HUES64 (cell line): ENCODE results near the gene ICAM2.
"Not testable (repeated sequence)": the region's sequence is repeated elsewhere in the genome, so short reads cannot be mapped to it uniquely, and the experiment has no call there.

Source experiments
- H3K27ac ChIP-seq: 2 replicates; pipeline ENCODE4 v1.7.0; 2013; ENCODE audit warnings: low read depth, low read length, inconsistent platforms
- H3K27me3 ChIP-seq: 2 replicates; pipeline ENCODE4 v1.6.1; 2013; ENCODE audit warnings: mild to moderate bottlenecking, low read length; ENCODE audit not compliant: insufficient read depth
- H3K36me3 ChIP-seq: 2 replicates; pipeline ENCODE4 v1.6.1; 2013; ENCODE audit warnings: mild to moderate bottlenecking, low read length; ENCODE audit not compliant: insufficient read depth
- H3K4me1 ChIP-seq: 2 replicates; pipeline ENCODE4 v1.6.1; 2013; ENCODE audit warnings: mild to moderate bottlenecking, low read length, moderate library complexity; ENCODE audit not compliant: insufficient read depth
- H3K4me3 ChIP-seq: 2 replicates; pipeline ENCODE4 v1.5.1; 2013; ENCODE audit warnings: mild to moderate bottlenecking, low read length, moderate library complexity
- H3K9ac ChIP-seq: 2 replicates; pipeline ENCODE4 v1.6.1; 2013; ENCODE audit warnings: mild to moderate bottlenecking, low read depth, low read length
- H3K9me3 ChIP-seq: 2 replicates; pipeline ENCODE4 v1.6.1; 2013; ENCODE audit warnings: low read depth, low read length; ENCODE audit not compliant: insufficient read depth
- WGBS: fragments of 150-250, 120-280 bp; methylation state at CpG from one replicate; pipeline ENCODE4 v1.1.7; 2013; ENCODE audit warnings: missing lambda C conversion rate; 5-methylcytosine and 5-hydroxymethylcytosine counted together

ICAM2 gene

DNA sequence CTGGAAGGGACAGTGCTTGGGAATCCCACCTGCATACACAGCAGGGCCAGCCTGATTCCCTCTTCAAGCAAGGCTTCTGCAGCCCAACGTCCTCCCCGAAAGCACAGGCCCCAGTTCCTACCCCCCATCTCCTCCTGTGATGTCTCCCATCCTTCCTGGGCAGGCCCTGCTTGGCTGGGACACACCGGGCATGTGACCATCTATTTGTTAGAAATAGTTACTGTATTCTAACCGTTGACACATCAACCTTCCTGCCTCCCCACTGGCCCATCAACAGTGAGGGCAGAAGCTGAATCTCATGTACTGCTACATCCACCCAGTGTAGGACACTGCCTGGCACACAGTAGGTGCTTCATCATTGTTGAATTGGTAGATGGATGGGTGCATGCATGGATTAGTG lies 11.6 kb downstream of the ICAM2 start:
- H3K4me1 ChIP-seq: no peaks in the 10 kb centered on the region
- H3K27ac ChIP-seq: no peak overlapping the region
- H3K9ac ChIP-seq: no peak overlapping the region
- H3K9me3 ChIP-seq: no peaks in the 10 kb centered on the region
- H3K36me3 ChIP-seq: no peaks in the 10 kb centered on the region
- no peaks in the 10 kb centered on the region for H3K27me3 ChIP-seq
- H3K4me3 ChIP-seq: no peak overlapping the region
- 93% methylated on average over 4 of the region's 4 CpGs for WGBS

DNA sequence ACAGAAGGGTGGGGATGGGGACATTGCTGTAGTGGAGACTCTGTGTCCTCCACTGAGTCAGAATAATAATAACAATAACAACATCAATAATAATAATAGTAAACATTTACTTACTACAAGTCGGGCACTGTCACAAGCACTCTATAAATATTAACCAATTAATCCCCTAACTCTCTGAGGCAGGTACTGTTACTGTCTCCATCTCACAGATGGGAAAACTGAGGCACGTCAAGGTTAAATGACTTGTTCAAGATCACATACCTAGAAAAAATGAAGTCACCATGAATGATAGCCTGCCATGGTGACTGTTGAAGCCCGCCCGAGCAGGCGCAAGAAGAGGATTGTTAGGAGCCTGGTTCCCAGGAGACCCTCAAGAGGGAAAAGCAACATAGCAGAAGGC lies 12.1 kb downstream of the ICAM2 start:
- H3K36me3 ChIP-seq: no peaks in the 10 kb centered on the region
- no peak overlapping the region for H3K4me3 ChIP-seq
- H3K9me3 ChIP-seq: no peaks in the 10 kb centered on the region
- H3K27me3 ChIP-seq: no peaks in the 10 kb centered on the region
- WGBS: 93% methylated on average over 5 of the region's 5 CpGs
- no peak overlapping the region for H3K27ac ChIP-seq
- no peak overlapping the region for H3K9ac ChIP-seq
- no peaks in the 10 kb centered on the region for H3K4me1 ChIP-seq

DNA sequence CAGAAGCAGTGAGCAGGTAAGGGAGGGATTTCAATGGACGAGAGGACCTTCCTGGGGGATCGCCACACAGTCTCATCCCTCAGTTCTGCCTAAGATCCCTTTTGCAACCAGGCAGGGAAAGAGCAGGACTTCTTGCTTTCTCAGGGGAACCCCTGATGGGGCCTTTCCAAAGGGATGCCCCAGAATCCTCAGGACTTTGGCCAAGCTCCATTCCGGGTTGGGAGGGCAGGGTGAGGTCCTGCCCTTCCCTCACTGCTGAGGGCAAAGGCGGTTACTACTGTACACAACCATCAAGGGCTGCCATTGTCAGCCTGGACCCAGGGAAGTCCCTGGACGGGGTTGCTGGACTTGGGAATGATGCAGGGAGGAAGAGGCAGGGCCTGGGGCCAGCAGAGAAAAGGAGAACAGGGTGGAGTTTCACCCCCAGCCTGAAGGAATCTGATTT lies 12.6 kb downstream of the ICAM2 start:
- Histone ChIP-seq H3K36me3 (no peaks in the 10 kb centered on the region), H3K9me3 (no peaks in the 10 kb centered on the region), H3K27ac (no peak overlapping the region), H3K27me3 (no peaks in the 10 kb centered on the region), H3K4me1 (no peaks in the 10 kb centered on the region), H3K4me3 (no peak overlapping the region), H3K9ac (no peak overlapping the region)
- 83% methylated on average over 5 of the region's 5 CpGs for WGBS

DNA sequence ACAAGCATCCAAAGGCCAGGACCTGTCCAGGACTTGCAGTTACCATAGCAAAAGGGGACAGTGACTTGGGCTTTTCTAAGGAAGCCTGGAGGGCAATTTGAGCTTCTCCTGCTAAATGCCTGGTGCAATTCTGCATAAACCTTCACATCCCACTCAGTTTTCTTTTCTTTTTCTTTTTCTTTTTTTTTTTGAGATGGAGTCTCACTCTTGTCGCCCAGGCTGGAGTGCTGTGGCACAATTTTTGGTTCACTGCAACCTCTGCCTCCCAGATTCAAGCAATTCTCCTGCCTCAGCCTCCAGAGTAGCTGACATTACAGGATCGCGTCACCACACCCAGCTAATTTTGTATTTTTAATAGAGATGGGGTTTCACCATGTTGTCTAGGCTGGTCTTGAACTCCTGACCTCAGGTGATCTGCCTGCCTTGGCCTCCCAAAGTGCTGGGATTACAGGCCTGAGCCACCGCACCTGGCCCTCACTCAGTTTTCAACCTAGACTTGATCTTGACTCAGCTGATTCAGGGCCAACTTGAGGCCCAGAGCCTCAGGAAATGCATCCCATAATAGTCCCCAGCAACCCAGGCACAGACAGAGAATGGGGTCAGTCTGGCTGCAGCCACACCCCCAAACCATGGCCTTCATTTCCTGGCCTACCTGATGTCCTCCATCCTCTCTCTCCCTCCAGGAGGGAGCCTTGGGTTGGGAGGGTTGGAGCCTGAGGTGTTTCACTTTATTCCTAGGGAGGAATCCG lies 13.2 kb downstream of the ICAM2 start:
- H3K36me3 ChIP-seq, H3K4me3 ChIP-seq, H3K4me1 ChIP-seq, H3K27me3 ChIP-seq, H3K9ac ChIP-seq, H3K9me3 ChIP-seq, H3K27ac ChIP-seq: not testable (repeated sequence)
- WGBS: 96% methylated on average over 5 of the region's 5 CpGs

DNA sequence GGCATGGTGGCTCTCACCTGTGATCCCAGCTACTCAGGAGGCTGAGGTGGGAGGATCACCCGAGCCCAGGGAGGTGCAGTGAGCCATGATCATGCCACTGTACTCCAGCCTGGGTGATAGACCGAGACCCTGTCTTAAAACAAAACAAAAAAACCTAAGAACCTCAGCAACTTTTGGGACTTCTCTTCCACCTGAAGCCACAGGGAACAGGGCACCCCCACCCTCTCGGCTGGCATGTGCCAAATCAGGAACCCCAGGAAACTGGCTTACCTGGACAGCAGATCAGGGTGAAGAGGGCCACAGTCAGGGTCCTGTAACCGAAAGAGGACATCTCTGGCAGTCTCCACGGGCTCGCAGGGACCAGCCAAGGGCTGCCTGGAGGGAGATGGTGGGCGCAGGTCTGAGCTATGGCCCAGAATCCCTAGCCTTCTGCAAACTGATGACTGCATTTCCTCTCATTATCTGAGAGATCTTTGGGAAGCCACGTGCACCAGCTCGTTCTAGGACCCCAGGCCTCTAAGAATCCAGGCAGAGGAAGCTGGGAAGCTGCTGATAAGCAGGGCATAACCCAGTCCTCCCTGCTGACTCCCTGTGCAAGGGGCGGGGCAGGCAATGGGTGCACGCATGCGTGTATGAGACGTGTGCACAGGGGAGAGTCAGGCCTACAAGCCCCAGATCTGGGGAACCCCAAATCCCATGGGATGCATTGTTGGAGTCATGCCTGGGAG lies 13.9 kb downstream of the ICAM2 start:
- Histone ChIP-seq H3K9ac (no peak overlapping the region), H3K36me3 (no peaks in the 10 kb centered on the region), H3K27me3 (no peaks in the 10 kb centered on the region), H3K4me1 (no peaks in the 10 kb centered on the region), H3K27ac (no peak overlapping the region), H3K9me3 (no peaks in the 10 kb centered on the region), H3K4me3 (no peak overlapping the region)
- WGBS: 90% methylated on average over 13 of the region's 13 CpGs

DNA sequence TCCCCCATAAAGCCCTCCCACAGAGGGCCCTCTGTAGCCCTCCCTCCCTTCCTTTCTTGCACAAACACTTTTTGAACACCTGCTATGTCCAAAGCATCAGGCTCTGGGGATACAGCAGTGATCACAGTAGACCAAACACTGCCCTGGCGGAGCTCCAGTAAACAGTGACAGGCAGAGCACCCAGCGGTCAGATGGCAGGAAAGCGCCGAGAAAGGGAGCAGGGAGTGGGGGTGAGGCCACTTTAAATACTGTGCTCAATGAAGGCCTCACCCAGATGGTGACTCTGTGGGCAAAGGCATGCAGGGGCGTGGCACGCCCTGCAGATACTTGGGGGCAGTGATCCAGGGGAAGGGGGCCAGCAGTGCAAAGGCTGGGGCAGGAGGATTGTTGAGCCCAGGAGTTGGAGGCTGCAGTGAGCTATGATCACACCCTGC lies 14.7 kb downstream of the ICAM2 start:
- H3K9me3 ChIP-seq: no peaks in the 10 kb centered on the region
- WGBS: 73% methylated on average over 6 of the region's 6 CpGs
- no peaks in the 10 kb centered on the region for H3K27me3 ChIP-seq
- no peak overlapping the region for H3K9ac ChIP-seq
- no peak overlapping the region for H3K4me3 ChIP-seq
- H3K27ac ChIP-seq: no peak overlapping the region
- no peaks in the 10 kb centered on the region for H3K4me1 ChIP-seq
- H3K36me3 ChIP-seq: no peaks in the 10 kb centered on the region

DNA sequence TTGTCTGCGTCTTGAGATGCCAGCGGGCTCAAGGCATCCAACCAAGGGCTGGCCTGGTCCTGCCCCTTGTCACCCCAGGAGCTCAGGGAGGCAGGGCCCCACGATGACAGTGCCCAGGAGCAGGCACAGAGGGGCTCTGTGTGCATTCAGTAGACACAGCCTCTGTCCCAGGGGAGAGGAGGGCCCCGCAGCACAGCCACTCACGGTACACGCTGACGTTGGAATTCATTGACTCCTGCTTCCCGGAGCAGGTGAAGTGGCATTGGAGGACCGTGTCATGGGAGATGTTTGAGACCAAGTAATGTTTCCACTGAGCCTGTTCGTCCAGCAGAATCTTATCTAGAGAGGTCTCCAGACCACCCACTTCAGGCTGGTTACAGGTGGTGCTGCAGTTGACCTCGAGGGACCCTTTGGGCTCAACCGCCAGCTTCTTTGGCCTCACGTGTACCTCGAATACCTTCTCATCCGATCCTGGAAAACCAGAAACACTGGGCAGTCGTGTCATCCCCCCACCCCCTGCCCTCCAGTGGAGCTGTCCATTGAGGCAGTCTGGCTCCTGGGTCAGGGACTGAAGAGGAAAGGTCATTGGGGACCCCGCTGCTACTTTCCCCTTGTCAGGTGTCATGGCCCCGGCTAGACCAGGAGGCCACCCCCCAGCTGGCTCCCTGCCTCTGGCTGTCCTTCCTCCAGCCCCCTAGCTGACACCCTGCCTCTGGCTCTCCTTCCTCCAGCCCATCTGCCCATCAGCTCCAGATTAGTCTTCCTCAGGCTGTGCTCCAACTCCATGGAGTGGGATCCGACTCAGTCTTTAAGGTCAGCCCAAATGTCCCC lies 15.3 kb downstream of the ICAM2 start:
- WGBS: 88% methylated on average over 19 of the region's 19 CpGs
- no peak overlapping the region for H3K4me3 ChIP-seq
- H3K27me3 ChIP-seq: no peaks in the 10 kb centered on the region
- no peak overlapping the region for H3K27ac ChIP-seq
- H3K9me3 ChIP-seq: no peaks in the 10 kb centered on the region
- no peak overlapping the region for H3K9ac ChIP-seq
- no peaks in the 10 kb centered on the region for H3K4me1 ChIP-seq
- no peaks in the 10 kb centered on the region for H3K36me3 ChIP-seq

DNA sequence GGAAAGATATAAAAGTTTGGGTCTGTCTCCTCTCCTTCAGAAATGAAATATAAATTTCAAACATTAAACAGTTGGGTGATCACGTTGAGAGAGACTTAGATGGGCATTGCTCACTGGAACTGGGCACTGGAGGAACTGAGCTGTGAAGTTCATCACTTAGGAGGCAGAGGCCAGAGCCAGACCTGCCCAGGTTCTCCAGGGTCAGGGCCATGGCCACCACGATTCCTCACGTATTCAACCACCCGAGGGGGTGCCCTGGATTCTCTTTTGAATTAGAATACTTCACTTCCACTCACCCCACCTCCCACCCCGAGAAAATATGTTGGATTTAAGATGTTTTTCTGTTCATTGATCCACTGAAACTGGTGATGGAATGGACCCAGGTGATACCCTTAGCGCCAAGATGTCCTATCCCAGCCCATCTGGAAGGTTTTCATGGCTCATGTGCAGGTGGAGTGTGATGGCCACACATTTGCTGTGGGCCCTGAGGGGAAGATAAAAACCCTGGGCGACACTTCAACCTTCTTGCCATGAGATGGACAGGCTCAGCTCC lies 16.1 kb downstream of the ICAM2 start:
- WGBS: 93% methylated on average over 6 of the region's 7 CpGs

DNA sequence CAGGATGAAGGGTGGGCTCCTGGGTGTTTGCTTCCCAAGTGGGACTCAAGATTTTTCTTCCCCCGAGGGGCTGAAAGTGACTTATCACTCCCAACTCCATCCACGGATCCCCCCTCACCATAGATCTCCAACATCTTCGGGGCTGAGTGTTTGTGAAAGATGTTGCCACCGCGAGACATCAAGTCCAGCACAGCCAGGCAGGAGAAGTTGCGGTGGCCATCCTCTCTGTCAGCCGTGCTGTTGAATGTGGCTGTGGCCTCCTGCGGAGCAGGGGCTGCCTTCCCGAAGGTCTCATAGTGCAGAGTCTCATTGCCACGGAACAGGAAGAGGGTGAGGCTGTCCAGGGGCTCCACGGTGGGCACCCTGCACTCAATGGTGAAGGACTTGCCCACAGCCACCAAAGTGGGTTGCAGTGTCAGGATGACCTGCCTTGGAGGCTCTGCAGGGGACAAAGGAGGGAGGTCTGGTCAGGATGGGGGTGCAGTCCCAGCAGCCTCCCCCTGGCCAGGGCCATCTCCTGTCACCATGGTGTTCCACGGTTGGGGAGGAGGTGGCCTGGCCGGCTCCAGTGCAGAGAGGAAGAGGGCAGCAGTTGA lies 16.8 kb downstream of the ICAM2 start:
- peaks cover 10% of the 10 kb centered on the region for H3K27me3 ChIP-seq
- WGBS: 88% methylated on average over 13 of the region's 13 CpGs
- H3K36me3 ChIP-seq: no peaks in the 10 kb centered on the region
- no peak overlapping the region for H3K4me3 ChIP-seq
- no peak overlapping the region for H3K9ac ChIP-seq
- H3K4me1 ChIP-seq: no peaks in the 10 kb centered on the region
- H3K27ac ChIP-seq: no peak overlapping the region
- H3K9me3 ChIP-seq: no peaks in the 10 kb centered on the region

More for the DNA sequence above, 16.1 kb downstream of the ICAM2 start:
- no peaks in the 10 kb centered on the region for H3K9me3 ChIP-seq
- H3K36me3 ChIP-seq: no peaks in the 10 kb centered on the region
- peaks cover 3% of the 10 kb centered on the region for H3K27me3 ChIP-seq
- no peak overlapping the region for H3K9ac ChIP-seq
- H3K27ac ChIP-seq: no peak overlapping the region
- H3K4me1 ChIP-seq: no peaks in the 10 kb centered on the region
- no peak overlapping the region for H3K4me3 ChIP-seq

DNA sequence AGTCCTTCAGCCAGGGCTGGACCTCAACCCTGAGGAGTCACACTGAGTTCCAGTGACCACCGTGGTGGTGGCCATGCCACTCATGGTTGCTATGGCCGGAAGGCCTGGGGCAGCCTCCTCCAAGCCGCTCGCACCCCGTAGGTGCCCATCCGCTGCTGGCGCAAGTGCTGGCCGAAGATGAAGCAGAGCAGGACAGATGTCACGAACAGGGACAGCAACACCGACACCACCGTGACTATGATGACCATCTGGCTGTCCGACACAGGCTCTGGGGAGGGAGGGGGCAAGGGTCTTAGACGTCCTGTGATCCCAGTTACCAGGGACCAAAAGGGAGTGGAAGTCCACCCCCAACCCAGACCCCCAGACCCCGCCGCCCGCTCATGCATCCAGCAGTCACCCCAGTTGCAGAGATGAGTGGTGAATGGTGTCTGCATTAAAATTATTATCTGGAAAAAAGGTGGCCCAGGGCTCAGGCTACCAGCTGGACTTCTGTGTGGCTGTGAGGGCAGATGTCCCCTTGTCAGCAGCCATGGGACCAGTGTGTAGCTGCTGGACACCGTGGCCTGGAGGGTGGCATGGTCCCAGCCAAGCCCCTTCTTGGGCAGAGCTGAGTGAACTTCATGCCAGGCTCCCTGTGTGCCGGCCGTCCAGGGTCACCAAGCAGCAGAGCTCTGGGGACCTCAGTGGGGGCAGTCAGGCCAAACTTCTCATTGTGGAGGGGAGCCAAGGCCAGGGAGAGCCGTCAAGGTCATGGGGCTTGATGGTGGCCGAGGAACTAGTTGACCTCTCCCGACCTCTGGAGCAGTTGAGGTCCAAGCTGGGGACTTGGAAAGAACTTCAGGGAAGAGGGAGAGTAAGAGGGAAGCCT lies 17.5 kb downstream of the ICAM2 start:
- Histone ChIP-seq H3K27ac (no peak overlapping the region), H3K4me1 (no peaks in the 10 kb centered on the region), H3K4me3 (no peak overlapping the region), H3K36me3 (no peaks in the 10 kb centered on the region), H3K9me3 (no peaks in the 10 kb centered on the region), H3K9ac (no peak overlapping the region), H3K27me3 (peaks cover 12% of the 10 kb centered on the region)
- 94% methylated on average over 22 of the region's 22 CpGs for WGBS
